Naive thymus-derived CD8-positive, alpha-beta T cell (primary cell): ENCODE results near the gene TBC1D21. TPM values are rescaled to one million over a fixed set of nuclear protein-coding genes. Genes with fewer than 3 reads are reported as not detected.

Experiments
- ATAC-seq, 2 donors: fragments of 150-1000 bp; cut with Tn5 transposase in 1 of 2; sonication (Bioruptor Pico), chemical (Tn5 transposase) in 1 of 2; 1 replicate in 1 of 2; 2 replicates in 1 of 2; pipeline ENCODE4 v1.10.0; 2021; ENCODE audit warnings: mild to moderate bottlenecking in 2 of 2, moderate library complexity in 2 of 2
- POLR2A ChIA-PET: fragments of 350-600 bp; sonication (Branson Sonifier 250); formaldehyde crosslinking; loops from one replicate; lab custom pipeline; 2021; ENCODE audit warnings: antibody characterized with exemption; lab: Charles Lee
- DNase-seq, 10 donors: peaks; one replicate each; pipeline versions ENCODE4 v3.0.0 to v3.0.0-alpha.2; 2020 to 2022
- H3K27ac Mint-ChIP-seq, 10 donors: one replicate each; pipeline ENCODE4 v1.8.0; 2020 to 2022; ENCODE audit warnings: mild to moderate bottlenecking in 10 of 10, mixed read lengths in 10 of 10, moderate library complexity in 4 of 10, inconsistent platforms in 1 of 10
- H3K27me3 Mint-ChIP-seq, 5 donors: one replicate each; pipeline ENCODE4 v1.8.0; 2021 to 2022; ENCODE audit warnings: mixed read lengths in 5 of 5
- H3K36me3 Mint-ChIP-seq, 3 donors: one replicate each; pipeline ENCODE4 v1.8.0; 2020 to 2022; ENCODE audit warnings: mixed read lengths in 3 of 3, mild to moderate bottlenecking in 2 of 3, inconsistent platforms in 1 of 3
- H3K4me1 Mint-ChIP-seq, 4 donors: one replicate each; pipeline ENCODE4 v1.8.0; 2021 to 2022; ENCODE audit warnings: mixed read lengths in 4 of 4
- H3K4me3 Mint-ChIP-seq, 10 donors: one replicate each; pipeline ENCODE4 v1.8.0; 2020 to 2022; ENCODE audit warnings: mild to moderate bottlenecking in 10 of 10, mixed read lengths in 10 of 10, moderate library complexity in 6 of 10, inconsistent platforms in 1 of 10
- H3K9me3 Mint-ChIP-seq, 9 donors: one replicate each; pipeline ENCODE4 v1.8.0; 2020 to 2022; ENCODE audit warnings: mixed read lengths in 9 of 9, mild to moderate bottlenecking in 3 of 9, inconsistent platforms in 1 of 9, moderate library complexity in 1 of 9
- polyA plus RNA-seq, 3 donors: library from polyadenylated mRNA; unstranded; fragments of 300-500 nt; fragmentation: Illumina TruSeq; gene quantifications; one replicate each; pipeline ENCODE4 v1.2.3, GENCODE V29; 2021
- total RNA-seq, 8 experiments: library from RNA in 2 of 8; stranded (reverse) in 2 of 8; gene quantifications; one replicate each; pipeline ENCODE4 v1.2.3 and lab custom pipeline; 2021 to 2026

The TBC1D21 gene
- total and polyA plus RNA-seq, 5 experiments from 2014 or later: not detected

DNA sequence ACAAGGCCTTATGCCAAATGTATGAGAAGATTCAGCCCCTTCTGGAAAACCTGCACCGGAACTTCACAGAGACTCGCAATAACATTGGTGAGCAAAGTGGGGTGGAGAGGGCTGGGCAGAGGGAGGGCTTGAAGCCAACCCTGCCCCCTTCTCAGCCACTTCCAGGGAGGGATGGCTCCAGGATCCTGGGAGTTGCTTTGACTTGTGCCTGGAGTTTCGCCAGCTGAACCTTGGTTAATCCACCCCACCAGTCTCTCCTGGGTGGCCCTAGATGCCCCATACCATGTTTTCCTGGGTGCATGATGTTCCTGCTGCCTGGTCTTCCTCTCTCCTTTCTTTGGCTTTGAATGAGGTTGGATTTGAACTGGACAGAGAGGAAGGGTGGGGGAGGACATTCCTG lies 10.8 kb downstream of the TBC1D21 start:
- ATAC-seq (no peak), DNase-seq (peak in 1 of 10 donors; percentile 8)
- Mint-ChIP-seq H3K4me3 (no peak overlapping the region), H3K4me1 (no peaks in the 10 kb centered on the region), H3K27me3 (peaks cover 5 to 25% (median 14%) of the 10 kb centered on the region in 5 donors), H3K9me3 (no peaks in the 10 kb centered on the region), H3K27ac (no peak overlapping the region), H3K36me3 (no peaks in the 10 kb centered on the region)
- POLR2A ChIA-PET: no interaction called here

GRCh38 chr15:73885954-73886700 lies 12.8 kb downstream of the TBC1D21 start:
- ATAC-seq (no peak), DNase-seq (peak in 1 of 10 donors; percentile 26)
- Mint-ChIP-seq H3K4me3 (no peak overlapping the region), H3K9me3 (no peaks in the 10 kb centered on the region), H3K27ac (no peak overlapping the region), H3K36me3 (no peaks in the 10 kb centered on the region), H3K27me3 (peaks cover 7 to 36% (median 17%) of the 10 kb centered on the region in 5 donors), H3K4me1 (no peaks in the 10 kb centered on the region)
- POLR2A ChIA-PET: no interaction called here

- H3K4me1 Mint-ChIP-seq: no peaks in the 10 kb centered on the region
- H3K36me3 Mint-ChIP-seq: no peaks in the 10 kb centered on the region
- H3K27me3 Mint-ChIP-seq: peaks cover 7 to 36% (median 17%) of the 10 kb centered on the region in 5 donors
- H3K27ac Mint-ChIP-seq: peak overlapping the region in 1 of 10 donors; percentile 15
- ATAC-seq: no peak
- H3K9me3 Mint-ChIP-seq: no peaks in the 10 kb centered on the region
- POLR2A ChIA-PET: no interaction called here
- peak in 1 of 10 donors; percentile 42 for DNase-seq
- H3K4me3 Mint-ChIP-seq: no peak overlapping the region
Measured at GRCh38 chr15:73886717-73887345, 13.5 kb downstream of the TBC1D21 start.

- Mint-ChIP-seq H3K9me3 (no peaks in the 10 kb centered on the region), H3K27ac (no peak overlapping the region), H3K4me3 (no peak overlapping the region), H3K36me3 (peaks cover 0 to under 1% (median 0%) of the 10 kb centered on the region in 3 donors), H3K4me1 (no peaks in the 10 kb centered on the region), H3K27me3 (peaks cover 2 to 31% (median 14%) of the 10 kb centered on the region in 5 donors)
- POLR2A ChIA-PET: no interaction called here
- ATAC-seq (no peak), DNase-seq (peak in 1 of 10 donors; percentile 43)
Measured at GRCh38 chr15:73887481-73887880, 14.1 kb downstream of the TBC1D21 start.

DNA sequence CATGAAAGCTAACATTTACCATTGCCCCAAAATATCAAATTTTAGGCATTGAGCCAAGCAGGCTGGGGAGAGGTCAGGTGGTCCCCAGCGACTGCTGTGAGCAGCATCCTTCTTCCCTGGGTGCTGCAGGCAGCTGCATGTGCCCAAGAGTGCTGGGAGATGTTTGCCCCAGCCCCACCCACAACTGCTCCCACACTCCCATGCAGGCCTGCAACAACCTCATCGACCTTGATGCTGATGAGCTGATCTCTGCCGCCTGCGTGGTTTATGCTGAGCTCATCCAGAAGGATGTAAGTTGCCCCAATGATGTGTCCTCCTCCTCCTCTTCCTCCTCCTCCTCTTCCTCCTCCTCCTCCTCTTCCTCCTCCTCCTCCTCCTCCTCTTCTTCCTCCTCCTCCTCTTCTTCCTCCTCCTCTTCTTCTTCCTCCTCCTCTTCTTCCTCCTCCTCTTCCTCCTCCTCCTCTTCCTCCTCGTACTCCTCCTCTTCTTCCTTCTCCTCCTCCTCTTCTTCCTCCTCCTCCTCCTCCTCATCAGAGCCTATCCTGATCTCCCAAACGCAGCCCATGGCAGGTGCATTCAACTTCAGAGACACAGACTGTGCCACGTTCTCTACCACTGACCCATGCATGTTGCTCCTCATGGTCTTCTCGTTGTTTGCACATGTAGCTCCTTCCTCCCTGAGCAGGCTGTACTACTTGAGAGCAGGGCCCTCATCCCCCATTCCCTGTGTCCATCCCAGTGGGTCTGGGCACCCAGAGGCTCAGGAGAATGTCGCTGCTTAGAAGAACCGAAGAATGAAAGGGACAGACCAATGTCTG lies 15.1 kb downstream of the TBC1D21 start:
- H3K27me3 Mint-ChIP-seq: peaks cover 0 to 29% (median 15%) of the 10 kb centered on the region in 5 donors
- peaks cover 0 to 7% (median 0%) of the 10 kb centered on the region in 3 donors for H3K36me3 Mint-ChIP-seq
- no peak overlapping the region for H3K27ac Mint-ChIP-seq
- POLR2A ChIA-PET: interaction anchor here (0.6 kb wide), 1 partner anchor 821 kb away, joined by 7 read pairs; no protein-coding TSS in a partner anchor
- no peak overlapping the region for H3K4me3 Mint-ChIP-seq
- no peaks in the 10 kb centered on the region for H3K4me1 Mint-ChIP-seq
- no peaks in the 10 kb centered on the region for H3K9me3 Mint-ChIP-seq
- ATAC-seq: no peak
- peak in 1 of 10 donors; percentile 43 for DNase-seq

GRCh38 chr15:73889053-73889761 lies 15.8 kb downstream of the TBC1D21 start:
- peaks cover 0 to 26% (median 12%) of the 10 kb centered on the region in 5 donors for H3K27me3 Mint-ChIP-seq
- H3K4me3 Mint-ChIP-seq: no peak overlapping the region
- H3K36me3 Mint-ChIP-seq: peaks cover 0 to 7% (median 0%) of the 10 kb centered on the region in 3 donors
- ATAC-seq: no peak
- POLR2A ChIA-PET: interaction anchor here (0.6 kb wide), 1 partner anchor 820 kb away, joined by 7 read pairs; no protein-coding TSS in a partner anchor
- peak overlapping the region in 1 of 10 donors; percentile 47 for H3K27ac Mint-ChIP-seq
- no peaks in the 10 kb centered on the region for H3K4me1 Mint-ChIP-seq
- no peaks in the 10 kb centered on the region for H3K9me3 Mint-ChIP-seq
- peak in 1 of 10 donors; percentile 38 for DNase-seq

GRCh38 chr15:73889762-73890124 lies 16.4 kb downstream of the TBC1D21 start:
- H3K27me3 Mint-ChIP-seq: peaks cover 0 to 26% (median 12%) of the 10 kb centered on the region in 5 donors
- DNase-seq: peak in 1 of 10 donors; percentile 47
- no peak overlapping the region for H3K4me3 Mint-ChIP-seq
- POLR2A ChIA-PET: no interaction called here
- H3K36me3 Mint-ChIP-seq: peaks cover 0 to 7% (median 0%) of the 10 kb centered on the region in 3 donors
- no peaks in the 10 kb centered on the region for H3K4me1 Mint-ChIP-seq
- H3K9me3 Mint-ChIP-seq: no peaks in the 10 kb centered on the region
- ATAC-seq: no peak
- peak overlapping the region in 2 of 10 donors; percentile 45 to 47 for H3K27ac Mint-ChIP-seq

GRCh38 chr15:73891328-73892315 lies 18.3 kb downstream of the TBC1D21 start:
- Mint-ChIP-seq H3K27me3 (peaks cover 0 to 23% (median 10%) of the 10 kb centered on the region in 5 donors), H3K36me3 (peaks cover 0 to 7% (median 0%) of the 10 kb centered on the region in 3 donors), H3K4me1 (no peaks in the 10 kb centered on the region), H3K4me3 (no peak overlapping the region), H3K27ac (no peak overlapping the region), H3K9me3 (no peaks in the 10 kb centered on the region)
- no peak for ATAC-seq
- POLR2A ChIA-PET: no interaction called here
- DNase-seq: peak in 1 of 10 donors; percentile 36

DNA sequence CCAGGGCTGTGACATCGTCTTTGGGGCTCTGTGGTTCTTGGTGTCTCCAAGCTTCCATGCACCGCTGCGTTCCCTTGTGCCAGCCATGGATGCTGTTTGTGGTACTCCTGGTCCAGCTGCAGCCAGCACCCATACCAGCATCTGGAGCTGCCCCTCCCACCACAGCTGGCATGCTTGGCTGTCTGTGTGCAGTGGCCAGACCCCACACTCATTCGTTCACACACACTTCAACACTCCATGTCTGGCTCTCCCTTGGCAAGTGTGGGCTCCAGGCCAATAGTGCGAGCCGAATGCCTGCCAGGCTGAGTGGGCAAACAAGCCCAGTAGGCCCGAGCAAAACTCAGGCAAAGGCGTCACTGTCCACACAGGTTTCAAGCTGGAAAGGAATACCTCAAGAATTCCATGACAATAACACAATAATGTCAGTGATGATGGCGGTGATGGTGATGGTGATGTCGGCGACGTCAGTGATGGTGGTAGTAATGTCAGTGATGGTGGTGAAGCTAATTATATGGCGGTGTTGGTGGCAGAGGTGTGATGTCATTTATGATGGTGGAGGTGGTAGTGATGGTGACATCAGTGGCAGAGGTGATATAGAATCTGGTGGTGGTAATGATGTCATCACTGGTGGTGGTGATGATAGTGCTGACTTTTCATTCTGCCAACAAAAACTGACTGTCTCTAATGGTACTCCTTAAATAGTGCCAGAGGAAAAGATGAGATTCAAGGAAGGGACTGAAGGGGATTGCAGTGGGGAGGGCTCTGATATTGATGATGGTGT lies 19.3 kb downstream of the TBC1D21 start:
- ATAC-seq: no peak
- Mint-ChIP-seq H3K9me3 (no peaks in the 10 kb centered on the region), H3K27me3 (peaks cover 0 to 21% (median 10%) of the 10 kb centered on the region in 5 donors), H3K36me3 (peaks cover 0 to 7% (median 0%) of the 10 kb centered on the region in 3 donors), H3K4me1 (no peaks in the 10 kb centered on the region), H3K27ac (peak overlapping the region in 1 of 10 donors; percentile 47), H3K4me3 (no peak overlapping the region)
- POLR2A ChIA-PET: no interaction called here
- DNase-seq: peak in 1 of 10 donors; percentile 48

- H3K9me3 Mint-ChIP-seq: no peaks in the 10 kb centered on the region
- POLR2A ChIA-PET: interaction anchor here (0.6 kb wide), 1 partner anchor 35 kb away, joined by 3 read pairs; no protein-coding TSS in a partner anchor
- ATAC-seq (no peak), DNase-seq (peak in 1 of 10 donors; percentile 43)
- H3K27ac Mint-ChIP-seq: no peak overlapping the region
- H3K36me3 Mint-ChIP-seq: peaks cover 0 to 7% (median 0%) of the 10 kb centered on the region in 3 donors
- H3K4me1 Mint-ChIP-seq: no peaks in the 10 kb centered on the region
- no peak overlapping the region for H3K4me3 Mint-ChIP-seq
- peaks cover 0 to 13% (median 7%) of the 10 kb centered on the region in 5 donors for H3K27me3 Mint-ChIP-seq
Measured at GRCh38 chr15:73894133-73894814, 20.9 kb downstream of the TBC1D21 start.
